CD4-positive, alpha-beta T cell treated with Interleukin-6 for 4 hours (primary cell): Measurements from ENCODE around the gene DDT.
"Not testable (repeated sequence)": the region's sequence is repeated elsewhere in the genome, so short reads cannot be mapped to it uniquely, and the experiment has no call there.

Experiments
- DNase-seq: peaks from one replicate; pipeline ENCODE4 v3.0.0-alpha.2; 2020; ENCODE audit warnings: mixed read lengths

The DDT gene

GRCh38 chr22:23949764-23950163 lies 24.5 kb downstream of the DDT start:
- not testable (repeated sequence) for DNase-seq

- DNase-seq, result not testable (repeated sequence)
These were observed 26.9 kb downstream of the DDT start for GRCh38 chr22:23947391-23947790.

- not testable (repeated sequence) for DNase-seq
These were observed 34.1 kb downstream of the DDT start for GRCh38 chr22:23940166-23940565.

GRCh38 chr22:23939017-23939357 lies 35.3 kb downstream of the DDT start:
- no peak for DNase-seq

- DNase-seq, result no peak
These were observed 35.8 kb downstream of the DDT start for GRCh38 chr22:23938328-23939016.

GRCh38 chr22:23926561-23926960 lies 47.7 kb downstream of the DDT start:
- no peak for DNase-seq

GRCh38 chr22:23925020-23925606 lies 49.1 kb downstream of the DDT start:
- DNase-seq, result no peak

- no peak for DNase-seq
These were observed 51.3 kb downstream of the DDT start for GRCh38 chr22:23922921-23923320.

- not testable (repeated sequence) for DNase-seq
These were observed 52.5 kb downstream of the DDT start for GRCh38 chr22:23921586-23922201.
